Measurements from ENCODE around the gene LOXL1.
"Not testable (repeated sequence)": the region's sequence is repeated elsewhere in the genome, so short reads cannot be mapped to it uniquely, and the experiment has no call there.

LOXL1 gene

DNA sequence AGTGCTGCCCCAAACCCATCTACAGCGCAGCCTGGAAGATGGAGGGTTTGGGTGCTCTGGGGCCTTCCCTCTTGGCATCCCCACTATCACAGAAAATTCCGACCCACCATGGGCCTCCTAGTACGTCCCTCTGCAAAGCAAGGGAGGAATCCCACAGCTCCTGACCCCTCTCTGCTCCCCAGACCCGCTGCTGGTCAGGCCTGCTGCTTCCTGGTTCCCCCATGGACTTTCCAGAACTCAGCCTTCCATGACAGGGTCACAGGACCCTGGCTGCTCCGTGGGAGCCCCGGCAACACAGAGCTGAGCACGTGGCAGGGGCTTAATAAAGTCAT is 3.1 kb upstream of the LOXL1 start:
- DNase-seq, result no peak

DNA sequence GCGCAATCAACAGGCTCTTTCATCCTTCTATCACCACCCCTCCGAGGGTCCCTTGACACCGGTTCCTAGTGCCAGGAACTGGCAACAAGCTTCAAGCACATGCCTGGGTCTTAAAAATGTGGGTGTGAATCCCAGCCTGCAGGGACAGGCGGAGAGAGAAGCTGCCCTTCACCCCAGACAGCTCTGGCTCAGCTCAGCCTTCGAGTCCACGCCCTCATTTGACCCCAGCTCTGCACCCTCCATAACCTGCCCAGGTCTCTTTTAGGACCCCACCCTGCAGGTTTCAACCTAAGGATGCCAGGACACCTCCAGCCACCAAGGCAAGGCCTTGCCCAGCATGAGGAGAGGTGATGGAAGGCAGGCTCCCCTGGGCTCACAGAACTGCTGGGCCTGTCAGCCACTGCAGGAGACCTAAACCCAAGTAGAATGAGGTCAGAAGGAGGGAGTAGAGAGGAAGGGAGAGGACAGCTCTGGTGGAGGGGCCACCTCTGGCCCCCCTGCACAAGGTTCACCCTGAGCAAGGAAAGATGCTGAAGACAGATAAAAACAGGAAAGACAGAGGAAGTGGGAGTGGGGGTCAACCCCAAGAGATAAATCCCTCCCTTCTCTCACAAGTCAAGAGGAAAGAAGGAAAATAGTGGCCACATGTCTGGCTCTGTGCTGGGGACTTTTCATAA is 2.6 kb upstream of the LOXL1 start:
- DNase-seq, result no peak

DNA sequence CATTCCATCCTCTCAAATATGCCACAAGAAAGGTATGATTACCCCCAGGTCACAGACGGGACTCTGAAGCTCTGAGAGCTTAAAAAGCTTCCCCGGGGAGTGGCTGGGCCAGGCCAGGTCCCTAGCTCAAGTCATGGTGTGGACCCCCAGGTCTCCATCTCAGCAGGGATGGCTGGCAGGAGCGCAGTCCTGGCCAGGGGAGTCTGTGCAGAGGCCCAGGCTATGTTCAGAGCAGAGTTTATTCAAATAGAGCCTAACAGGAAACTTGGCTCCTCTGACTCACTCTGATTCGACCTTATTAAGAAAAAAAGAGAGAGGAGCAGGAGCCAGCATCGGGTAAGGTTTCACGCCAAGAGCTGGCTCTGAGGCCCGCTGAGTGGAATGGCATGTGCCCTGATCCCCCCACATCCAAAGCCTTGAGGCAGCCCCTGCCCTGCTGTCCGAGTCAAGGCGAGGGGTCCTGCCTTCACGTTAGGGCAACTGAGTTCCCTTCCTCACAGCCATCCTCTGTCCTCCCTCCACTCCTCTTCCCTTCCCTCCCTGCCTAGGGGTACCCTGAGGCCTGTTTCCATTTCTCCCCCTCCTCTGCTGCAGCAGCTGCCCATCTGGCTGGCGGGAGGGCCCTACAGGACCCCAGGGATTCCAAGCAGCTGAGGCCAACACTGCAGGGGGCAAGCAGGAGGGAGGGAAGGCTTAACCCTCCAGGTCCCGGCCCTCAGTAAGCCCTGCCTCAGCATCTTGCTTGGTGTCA is 1.9 kb upstream of the LOXL1 start:
- DNase-seq, result peak; percentile 77

- DNase-seq, result no peak
These were observed 429 bp upstream of the LOXL1 start for GRCh38 chr15:73925848-73926218.

GRCh38 chr15:73927003-73927475 is 777 bp downstream of the LOXL1 start:
- DNase-seq, result peak; percentile 70

DNA sequence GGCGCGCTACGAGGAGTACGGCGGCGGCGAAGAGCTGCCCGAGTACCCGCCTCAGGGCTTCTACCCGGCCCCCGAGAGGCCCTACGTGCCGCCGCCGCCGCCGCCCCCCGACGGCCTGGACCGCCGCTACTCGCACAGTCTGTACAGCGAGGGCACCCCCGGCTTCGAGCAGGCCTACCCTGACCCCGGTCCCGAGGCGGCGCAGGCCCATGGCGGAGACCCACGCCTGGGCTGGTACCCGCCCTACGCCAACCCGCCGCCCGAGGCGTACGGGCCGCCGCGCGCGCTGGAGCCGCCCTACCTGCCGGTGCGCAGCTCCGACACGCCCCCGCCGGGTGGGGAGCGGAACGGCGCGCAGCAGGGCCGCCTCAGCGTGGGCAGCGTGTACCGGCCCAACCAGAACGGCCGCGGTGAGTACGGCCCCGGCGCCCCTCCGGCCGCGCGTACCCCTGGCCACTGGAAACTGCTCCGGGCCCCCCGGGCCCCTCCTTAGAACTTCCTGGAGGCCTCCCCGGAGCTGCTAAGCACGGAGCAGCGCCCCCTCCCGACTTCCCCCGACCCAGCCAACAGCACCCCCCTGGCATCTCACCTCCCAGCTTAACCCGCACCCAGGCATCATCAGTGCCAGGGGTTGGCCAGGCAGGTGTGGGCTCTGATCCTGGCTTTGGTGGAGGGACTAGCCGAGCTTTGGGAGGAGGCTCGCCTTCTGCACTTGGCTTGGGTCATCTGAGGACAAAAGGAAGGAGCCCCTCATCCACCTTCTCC is 1.4 kb downstream of the LOXL1 start:
- peak; percentile 69 for DNase-seq

DNA sequence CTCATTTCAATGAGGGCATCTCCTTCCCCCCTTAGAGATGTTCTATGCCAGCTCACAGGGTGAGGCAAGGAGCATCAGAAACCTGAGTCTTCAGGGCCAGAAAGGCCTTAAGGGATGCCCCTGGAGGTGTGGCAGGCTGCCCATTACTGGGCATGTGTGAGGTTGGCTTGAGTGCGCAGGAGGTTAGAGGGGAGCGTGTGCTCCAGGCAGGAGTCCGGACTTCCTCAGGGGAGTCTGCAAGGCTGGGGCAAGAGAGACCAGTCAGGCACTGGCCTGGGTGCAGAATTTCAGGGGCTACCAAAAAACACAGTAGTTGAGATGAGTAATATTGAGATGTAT is 1.9 kb downstream of the LOXL1 start:
- no peak for DNase-seq

GRCh38 chr15:73928971-73929627 is 2.8 kb downstream of the LOXL1 start:
- DNase-seq, result no peak

- peak; percentile 70 for DNase-seq
These were observed 4.1 kb downstream of the LOXL1 start for GRCh38 chr15:73930371-73930770.

GRCh38 chr15:73930790-73931281 is 4.6 kb downstream of the LOXL1 start:
- no peak for DNase-seq

DNA sequence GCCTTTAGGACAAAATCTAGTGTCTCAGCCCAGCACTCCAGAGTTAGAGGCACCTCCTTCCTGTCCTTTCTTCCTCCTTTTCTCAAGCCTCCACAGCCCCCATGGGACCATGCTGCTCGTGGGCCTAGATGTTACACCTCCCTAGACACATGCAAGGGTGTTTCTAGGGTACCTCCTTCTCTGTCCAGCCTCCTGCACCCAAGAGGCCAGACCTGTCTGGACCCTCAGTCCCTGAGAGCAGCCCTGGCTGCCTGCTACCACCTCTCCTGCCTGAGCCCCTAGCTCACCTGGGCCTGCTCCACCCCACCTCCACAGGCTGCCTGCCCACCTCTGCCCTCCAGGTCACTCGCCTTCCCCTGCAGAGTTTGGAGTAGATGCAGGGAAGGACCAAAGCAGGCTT is 5.2 kb downstream of the LOXL1 start:
- DNase-seq, result peak; percentile 28

DNA sequence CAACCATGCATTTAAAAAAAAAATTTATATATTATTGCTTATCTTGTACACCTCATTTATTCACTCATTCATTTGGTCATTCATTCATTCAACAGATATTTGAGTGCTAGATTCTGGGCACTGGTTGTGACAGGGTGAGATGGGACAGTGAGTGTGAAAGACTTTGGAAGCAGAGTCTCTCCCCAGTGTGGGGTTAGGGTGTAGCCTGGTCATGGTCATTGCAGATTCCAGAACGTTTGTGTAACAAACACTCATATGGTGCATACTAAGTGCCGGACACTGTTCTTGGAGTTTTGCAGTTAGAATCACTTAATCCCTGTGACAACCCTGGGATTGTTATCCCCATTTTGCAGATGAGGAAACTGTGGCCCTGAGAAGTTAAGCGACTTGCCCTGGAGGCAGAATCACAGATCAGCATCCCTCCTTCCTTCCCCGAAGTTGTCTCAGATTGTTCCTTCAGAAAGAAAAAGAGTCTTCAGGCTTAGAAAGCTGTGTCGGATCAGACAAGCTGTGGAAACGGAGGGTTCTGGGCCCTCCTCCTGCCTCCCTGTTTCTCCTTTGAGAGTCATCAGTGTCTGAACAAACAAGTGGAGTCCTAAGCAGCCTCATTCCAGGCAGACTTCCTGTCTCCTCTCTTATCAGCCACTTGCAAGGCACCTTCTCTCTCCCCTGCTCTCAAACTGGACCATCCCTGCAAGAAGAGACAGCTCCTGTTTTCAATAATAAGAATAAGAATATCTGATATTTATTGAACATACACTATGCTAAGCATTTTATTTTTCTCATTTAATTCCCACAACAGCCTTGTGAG is 6.3 kb downstream of the LOXL1 start:
- DNase-seq, result peak; percentile 8

- no peak for DNase-seq
These were observed 8.0 kb downstream of the LOXL1 start for GRCh38 chr15:73934281-73934680.

DNA sequence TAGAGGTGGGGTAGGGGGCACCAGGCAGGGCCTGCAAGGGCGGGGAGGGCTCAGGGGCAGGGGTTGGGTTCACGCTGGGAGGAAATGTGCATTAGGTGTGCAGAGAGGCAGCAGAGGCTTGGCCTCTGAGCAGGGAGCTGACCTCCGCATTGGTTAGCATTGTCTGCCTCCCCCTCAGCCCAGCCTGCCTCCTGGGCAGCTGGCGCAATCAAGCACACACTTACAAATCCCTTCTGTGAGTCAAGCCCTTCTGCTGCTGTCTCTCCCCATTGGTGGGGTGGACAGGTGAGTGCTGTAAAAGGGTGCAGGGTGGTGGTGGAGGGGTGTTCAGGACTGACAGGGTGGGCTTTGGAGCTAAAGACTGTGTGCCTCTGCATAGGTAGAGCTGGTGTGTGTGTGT is 9.3 kb downstream of the LOXL1 start:
- DNase-seq, result peak; percentile 14

DNA sequence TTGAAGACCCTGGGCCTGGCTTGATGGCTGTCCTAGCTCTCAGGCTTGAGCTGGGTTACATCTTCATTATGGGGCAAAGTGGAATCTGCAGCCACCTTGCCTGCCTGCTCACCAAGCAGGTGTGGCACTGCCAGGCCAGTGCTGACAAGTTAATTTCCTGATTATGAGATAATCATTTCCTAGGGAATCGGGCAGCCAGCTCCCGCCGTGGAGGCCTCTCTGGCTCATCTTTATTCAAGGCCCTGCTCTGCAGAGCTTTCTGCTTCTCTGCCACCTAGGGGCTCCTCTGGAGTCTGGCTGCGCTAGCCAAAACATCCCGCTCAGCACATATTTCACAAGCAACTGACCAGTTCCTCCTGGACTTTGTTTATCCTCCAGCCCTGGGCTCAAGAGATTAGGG is 9.9 kb downstream of the LOXL1 start:
- no peak for DNase-seq

DNA sequence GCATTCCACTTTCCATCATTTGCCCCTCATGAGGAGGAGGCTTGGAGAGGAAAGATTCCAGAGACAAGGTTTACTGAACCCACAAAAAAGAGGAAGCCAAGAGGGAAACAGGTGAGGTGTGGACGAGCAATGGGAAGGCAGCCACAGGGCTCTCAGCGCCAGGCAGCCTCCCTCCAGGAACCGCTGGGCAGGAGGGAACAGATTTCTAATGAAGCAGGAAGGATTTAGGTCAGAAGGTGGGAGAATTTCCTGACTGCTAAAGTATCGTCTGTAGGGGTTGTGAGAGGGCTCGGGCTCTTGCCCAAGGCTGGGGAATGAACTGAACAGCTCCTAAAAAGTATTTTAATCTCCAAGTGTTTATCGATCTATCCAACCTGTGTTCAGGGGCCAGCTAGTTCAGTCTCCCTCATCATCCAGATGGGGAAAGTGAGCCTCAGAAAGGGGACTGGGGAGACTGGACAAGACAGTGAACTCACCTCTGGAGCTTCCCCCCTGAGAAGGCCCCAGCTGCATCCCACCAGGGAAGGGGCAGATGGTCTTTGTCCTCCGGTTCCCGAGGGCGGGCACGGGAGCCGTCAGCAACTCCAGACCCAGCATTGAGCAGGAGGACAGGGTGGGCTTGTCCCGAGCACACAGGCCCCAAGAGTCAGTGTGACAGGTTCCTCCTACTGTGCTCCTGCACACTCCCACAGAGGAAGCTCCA is 10.5 kb downstream of the LOXL1 start:
- DNase-seq, result no peak

GRCh38 chr15:73937296-73937695 is 11.0 kb downstream of the LOXL1 start:
- no peak for DNase-seq

DNA sequence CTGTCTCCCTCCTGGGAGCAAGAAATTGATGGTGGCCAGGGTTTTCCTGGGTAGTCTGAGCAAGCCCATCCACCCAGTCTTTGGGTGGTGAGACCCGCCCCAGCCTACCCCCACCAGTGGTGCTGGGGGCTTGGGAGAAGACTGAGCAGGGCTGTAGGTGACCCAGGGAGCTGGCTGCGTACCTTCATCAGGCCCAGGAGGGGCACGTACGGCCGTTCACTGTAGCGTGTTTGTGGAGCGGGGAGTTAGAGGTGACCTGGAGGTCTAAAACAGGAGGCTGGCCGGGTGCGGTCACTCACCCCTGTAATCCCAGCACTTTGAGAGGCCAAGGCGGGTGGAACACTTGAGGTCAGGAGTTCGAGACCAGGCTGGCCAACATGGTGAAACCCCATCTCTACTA is 11.5 kb downstream of the LOXL1 start:
- DNase-seq, result no peak

DNA sequence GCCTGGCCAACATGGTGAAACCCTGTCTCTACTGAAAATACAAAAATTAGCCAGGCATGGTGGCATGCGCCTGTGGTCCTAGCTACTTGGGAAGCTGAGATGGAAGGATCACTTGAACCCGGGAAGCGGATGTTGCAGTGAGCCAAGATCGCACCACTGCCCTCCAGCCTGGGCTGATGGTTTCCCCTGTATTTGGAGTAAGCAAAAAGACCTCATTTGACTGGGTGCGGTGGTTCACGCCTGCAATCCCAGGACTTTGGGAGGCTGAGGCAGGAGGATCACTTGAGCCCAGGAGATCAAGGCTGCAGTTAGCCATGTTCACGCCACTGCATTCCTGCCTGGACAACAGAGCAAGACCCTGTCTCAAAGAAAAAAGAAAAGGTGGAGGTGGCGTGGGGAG is 12.3 kb downstream of the LOXL1 start:
- DNase-seq, result not testable (repeated sequence)

DNA sequence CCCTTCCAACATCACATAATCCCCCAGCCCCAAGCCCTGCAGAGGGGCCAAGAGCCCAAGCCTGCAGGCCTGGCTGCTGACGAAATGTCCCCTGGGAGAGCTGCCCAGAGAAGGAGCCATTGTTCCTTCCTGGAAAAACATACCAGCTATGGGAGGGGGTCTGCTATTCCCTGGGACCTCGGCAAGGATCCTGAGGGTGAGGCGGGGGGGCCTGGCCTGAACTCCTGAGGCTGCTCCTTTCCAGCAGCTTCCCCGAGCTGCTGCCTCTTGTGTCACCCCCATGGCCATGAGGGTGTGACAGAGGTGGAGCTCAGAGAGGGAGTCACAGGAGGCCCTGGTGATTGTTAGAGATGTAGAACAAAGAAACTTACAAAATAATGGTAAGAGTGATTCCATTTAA is 12.9 kb downstream of the LOXL1 start:
- no peak for DNase-seq

GRCh38 chr15:73940061-73940981 is 14.1 kb downstream of the LOXL1 start:
- DNase-seq, result no peak

Measured in left hindlimb (tissue), 1 donor.